ENCODE results near the gene ZNF468. TPM values are rescaled to one million over a fixed set of nuclear protein-coding genes. Genes with fewer than 3 reads are reported as not detected.

ZNF468 gene
- total RNA-seq, 1 donor = 23.2 TPM

DNA sequence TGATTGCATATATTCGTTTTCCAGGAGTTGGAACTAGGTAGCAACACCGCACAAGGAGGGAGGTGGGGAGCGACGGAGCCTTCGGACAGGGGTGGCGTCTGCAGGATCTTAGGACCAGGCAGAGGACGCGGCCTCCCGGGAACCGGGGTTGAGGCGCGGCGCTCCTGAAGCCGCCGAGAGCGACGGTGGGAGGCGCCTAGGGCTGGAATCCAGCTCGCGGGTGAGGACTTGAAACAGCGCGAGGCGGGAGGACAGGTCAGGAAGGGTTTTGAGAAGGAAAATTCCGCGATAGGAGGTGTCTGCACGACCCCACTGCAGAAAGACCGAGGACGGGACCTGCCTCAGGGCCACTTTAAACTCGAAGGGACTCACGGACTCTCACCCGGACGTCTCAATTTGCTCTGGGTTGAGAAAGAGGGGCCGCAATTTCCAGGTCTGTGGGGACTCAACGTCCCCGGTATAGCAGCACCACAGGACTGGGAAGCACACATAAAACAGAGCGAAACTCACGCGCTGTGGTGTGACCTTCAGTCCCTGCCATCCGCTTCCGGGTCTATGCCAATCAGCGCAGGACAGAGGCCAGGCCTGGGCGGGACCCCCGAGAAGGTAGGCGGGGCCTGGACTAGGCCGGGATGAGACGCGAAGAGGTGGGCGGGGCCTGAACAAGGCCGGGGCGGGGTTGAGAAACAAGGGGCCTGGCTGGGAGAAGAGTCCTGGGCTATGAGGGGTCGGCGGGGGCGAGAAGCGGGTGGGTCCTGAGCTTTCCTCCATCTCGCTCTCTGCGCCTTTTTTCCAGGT is 39.9 kb upstream of the ZNF468 start, which contains the start of gene ZNF320:
TSS of gene ZNF320 (minus strand) at position 498 of the 798 bp plus-strand sequence. CDS start 7,380 bp downstream, outside the sequence.
- H4K20me1 ChIP-seq (ENCODE audit: insufficient read depth, low read length) = no peaks in the 10 kb centered on the region
- H3K4me1 ChIP-seq (ENCODE audit: insufficient read depth, low read length) = peaks cover 7% of the 10 kb centered on the region
- H3K4me2 ChIP-seq (ENCODE audit: insufficient read depth, low read length) = peak within 1 kb of the TSS; percentile 95
- DNase-seq (ENCODE audit: insufficient read length, low spot score, missing footprints) = peak; percentile 98
- peaks cover 36% of the 10 kb centered on the region for H3K79me2 ChIP-seq (ENCODE audit: insufficient read depth, low read length)
- H3K27ac ChIP-seq (ENCODE audit: low read depth, low read length) = peak within 1 kb of the TSS; percentile 95
- H3K4me3 ChIP-seq (ENCODE audit: insufficient read depth, low read length) = peak within 1 kb of the TSS; percentile 99
- peak within 1 kb of the TSS; percentile 99 for H2AFZ ChIP-seq (ENCODE audit: low read length)
- TF ChIP-seq, protein P1, sequence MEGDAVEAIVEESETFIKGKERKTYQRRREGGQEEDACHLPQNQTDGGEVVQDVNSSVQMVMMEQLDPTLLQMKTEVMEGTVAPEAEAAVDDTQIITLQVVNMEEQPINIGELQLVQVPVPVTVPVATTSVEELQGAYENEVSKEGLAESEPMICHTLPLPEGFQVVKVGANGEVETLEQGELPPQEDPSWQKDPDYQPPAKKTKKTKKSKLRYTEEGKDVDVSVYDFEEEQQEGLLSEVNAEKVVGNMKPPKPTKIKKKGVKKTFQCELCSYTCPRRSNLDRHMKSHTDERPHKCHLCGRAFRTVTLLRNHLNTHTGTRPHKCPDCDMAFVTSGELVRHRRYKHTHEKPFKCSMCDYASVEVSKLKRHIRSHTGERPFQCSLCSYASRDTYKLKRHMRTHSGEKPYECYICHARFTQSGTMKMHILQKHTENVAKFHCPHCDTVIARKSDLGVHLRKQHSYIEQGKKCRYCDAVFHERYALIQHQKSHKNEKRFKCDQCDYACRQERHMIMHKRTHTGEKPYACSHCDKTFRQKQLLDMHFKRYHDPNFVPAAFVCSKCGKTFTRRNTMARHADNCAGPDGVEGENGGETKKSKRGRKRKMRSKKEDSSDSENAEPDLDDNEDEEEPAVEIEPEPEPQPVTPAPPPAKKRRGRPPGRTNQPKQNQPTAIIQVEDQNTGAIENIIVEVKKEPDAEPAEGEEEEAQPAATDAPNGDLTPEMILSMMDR (IDR thresholded peaks at IDR 0.05; ENCODE audit: extremely low read depth, low read depth, low read length) = no peak
- H3K36me3 ChIP-seq (ENCODE audit: insufficient read depth, low read length) = peaks cover 9% of the 10 kb centered on the region
- no peaks in the 10 kb centered on the region for H3K27me3 ChIP-seq (ENCODE audit: insufficient read depth, low read length)
- H3K9me3 ChIP-seq (ENCODE audit: low read depth, low read length) = no peaks in the 10 kb centered on the region

DNA sequence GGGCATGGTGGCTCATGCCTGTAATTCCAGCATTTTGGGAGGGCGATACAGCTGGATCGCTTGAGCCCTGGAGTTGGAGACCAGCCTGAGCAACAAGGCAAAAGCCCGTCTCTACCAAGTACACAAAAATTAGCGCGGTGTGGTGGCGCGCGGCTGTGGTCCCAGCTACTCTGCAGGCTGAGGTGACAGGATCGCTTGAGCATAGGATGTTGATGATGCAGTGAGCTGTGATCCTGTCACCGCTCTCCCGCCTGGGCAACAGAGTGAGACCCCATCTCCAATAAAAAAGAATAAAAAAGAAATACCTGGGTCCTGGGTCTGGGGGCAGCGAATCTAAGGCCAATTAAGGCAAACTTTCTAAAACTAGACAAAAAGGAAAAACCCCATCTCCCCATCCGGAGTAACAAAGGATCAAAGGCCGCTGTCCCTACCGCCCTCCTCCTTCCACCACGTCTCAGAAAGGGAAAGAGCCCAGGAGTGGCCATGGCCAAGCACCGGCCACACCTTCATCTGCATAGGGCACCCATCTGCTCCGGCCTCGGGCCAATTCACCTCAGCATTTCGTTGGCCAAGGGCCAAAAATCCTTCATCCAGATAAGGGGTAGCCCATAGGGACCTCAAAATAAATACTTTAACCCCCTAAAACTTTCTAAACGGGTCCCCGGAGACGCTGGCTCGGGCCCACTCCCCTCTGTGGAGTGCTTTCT is 39.2 kb upstream of the ZNF468 start:
- Histone ChIP-seq H3K4me3 (ENCODE audit: insufficient read depth, low read length) (peak overlapping the region; percentile 99), H3K4me1 (ENCODE audit: insufficient read depth, low read length) (peaks cover 7% of the 10 kb centered on the region), H2AFZ (ENCODE audit: low read length) (peak overlapping the region; percentile 99), H3K36me3 (ENCODE audit: insufficient read depth, low read length) (peaks cover 9% of the 10 kb centered on the region), H4K20me1 (ENCODE audit: insufficient read depth, low read length) (no peaks in the 10 kb centered on the region), H3K27ac (ENCODE audit: low read depth, low read length) (peak overlapping the region; percentile 95), H3K27me3 (ENCODE audit: insufficient read depth, low read length) (no peaks in the 10 kb centered on the region), H3K4me2 (ENCODE audit: insufficient read depth, low read length) (peak overlapping the region; percentile 95), H3K9me3 (ENCODE audit: low read depth, low read length) (no peaks in the 10 kb centered on the region), H3K79me2 (ENCODE audit: insufficient read depth, low read length) (peaks cover 36% of the 10 kb centered on the region)
- TF ChIP-seq, protein P1 (IDR thresholded peaks at IDR 0.05; ENCODE audit: extremely low read depth, low read depth, low read length) = no peak
- peak; percentile 61 for DNase-seq (ENCODE audit: insufficient read length, low spot score, missing footprints)

DNA sequence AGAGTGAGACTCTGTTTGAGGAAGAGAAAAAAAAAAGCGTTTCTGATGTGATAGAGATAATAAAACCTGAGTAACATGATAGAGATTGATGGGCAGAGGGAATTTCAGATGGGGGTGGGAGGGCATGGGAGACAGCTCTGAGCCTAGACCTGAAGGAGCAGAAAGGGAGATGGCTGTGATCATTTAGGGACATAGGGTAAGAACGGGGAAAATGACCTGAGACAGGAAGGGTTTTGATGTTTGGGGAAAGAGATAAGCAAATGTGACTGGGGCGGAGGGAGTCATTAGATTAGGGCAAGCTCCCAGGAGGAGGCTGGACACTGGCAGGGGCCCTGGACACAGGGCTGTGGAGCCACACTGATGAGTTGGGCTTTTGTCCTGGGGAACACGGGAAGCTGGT is 33.9 kb upstream of the ZNF468 start:
- no peak overlapping the region for H2AFZ ChIP-seq (ENCODE audit: low read length)
- no peak overlapping the region for H3K4me3 ChIP-seq (ENCODE audit: insufficient read depth, low read length)
- H3K4me2 ChIP-seq (ENCODE audit: insufficient read depth, low read length) = no peak overlapping the region
- H3K9me3 ChIP-seq (ENCODE audit: low read depth, low read length) = no peaks in the 10 kb centered on the region
- H3K27ac ChIP-seq (ENCODE audit: low read depth, low read length) = no peak overlapping the region
- no peaks in the 10 kb centered on the region for H3K27me3 ChIP-seq (ENCODE audit: insufficient read depth, low read length)
- DNase-seq (ENCODE audit: insufficient read length, low spot score, missing footprints) = no peak
- H4K20me1 ChIP-seq (ENCODE audit: insufficient read depth, low read length) = no peaks in the 10 kb centered on the region
- TF ChIP-seq, protein P1 (IDR thresholded peaks at IDR 0.05; ENCODE audit: extremely low read depth, low read depth, low read length) = no peak
- peaks cover under 1% of the 10 kb centered on the region for H3K4me1 ChIP-seq (ENCODE audit: insufficient read depth, low read length)
- H3K79me2 ChIP-seq (ENCODE audit: insufficient read depth, low read length) = peaks cover 28% of the 10 kb centered on the region
- H3K36me3 ChIP-seq (ENCODE audit: insufficient read depth, low read length) = peaks cover 47% of the 10 kb centered on the region

DNA sequence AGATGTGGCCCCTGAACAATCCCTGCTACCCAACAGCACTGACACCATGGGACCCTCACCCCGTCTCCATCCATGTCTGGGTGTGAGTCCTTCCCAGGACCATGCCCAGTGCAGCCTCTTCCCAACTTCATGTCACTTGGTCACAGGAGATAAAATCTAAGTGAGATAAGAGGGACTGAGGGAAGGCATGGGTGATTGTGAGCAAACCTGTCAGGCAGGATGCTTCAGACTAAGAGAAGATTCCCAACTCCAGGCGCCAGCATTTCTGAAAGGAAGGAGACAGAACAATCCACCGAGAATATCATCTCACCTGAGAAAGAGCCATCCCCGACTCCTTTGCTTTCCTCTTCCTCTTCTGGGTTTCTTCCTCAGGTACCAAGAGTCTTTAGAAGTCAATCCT is 32.5 kb upstream of the ZNF468 start:
- peaks cover 58% of the 10 kb centered on the region for H3K36me3 ChIP-seq (ENCODE audit: insufficient read depth, low read length)
- no peaks in the 10 kb centered on the region for H3K9me3 ChIP-seq (ENCODE audit: low read depth, low read length)
- TF ChIP-seq, protein P1 (IDR thresholded peaks at IDR 0.05; ENCODE audit: extremely low read depth, low read depth, low read length) = no peak
- H3K4me1 ChIP-seq (ENCODE audit: insufficient read depth, low read length) = no peaks in the 10 kb centered on the region
- H4K20me1 ChIP-seq (ENCODE audit: insufficient read depth, low read length) = no peaks in the 10 kb centered on the region
- no peak overlapping the region for H3K4me3 ChIP-seq (ENCODE audit: insufficient read depth, low read length)
- no peak overlapping the region for H3K27ac ChIP-seq (ENCODE audit: low read depth, low read length)
- DNase-seq (ENCODE audit: insufficient read length, low spot score, missing footprints) = no peak
- H3K79me2 ChIP-seq (ENCODE audit: insufficient read depth, low read length) = peaks cover 15% of the 10 kb centered on the region
- no peaks in the 10 kb centered on the region for H3K27me3 ChIP-seq (ENCODE audit: insufficient read depth, low read length)
- no peak overlapping the region for H2AFZ ChIP-seq (ENCODE audit: low read length)
- H3K4me2 ChIP-seq (ENCODE audit: insufficient read depth, low read length) = no peak overlapping the region

All from osteoblast (primary cell).